Upper lobe of right lung (tissue), 1 donor: ENCODE measurements around the gene MYMX. TPM values are rescaled to one million over a fixed set of nuclear protein-coding genes. Genes with fewer than 3 reads are reported as not detected.

ENCODE experiments used
- ATAC-seq: fragments of 200-7000 bp; cut with Tn5 transposase; one replicate; pipeline ENCODE4 v1.9.1; 2020; ENCODE audit warnings: mild to moderate bottlenecking, moderate library complexity
- DNase-seq: peaks from one replicate; pipeline ENCODE4 v3.0.0-alpha.2; 2020
- H3K27ac ChIP-seq: fragments of 200-600 bp; one replicate; pipeline ENCODE4 v1.8.0; 2022
- H3K27me3 ChIP-seq: fragments of 200-600 bp; one replicate; pipeline ENCODE4 v1.8.0; 2022; ENCODE audit warnings: mild to moderate bottlenecking
- H3K36me3 ChIP-seq: fragments of 200-600 bp; one replicate; pipeline ENCODE4 v1.8.0; 2022
- H3K4me1 ChIP-seq: fragments of 200-600 bp; one replicate; pipeline ENCODE4 v1.8.0; 2022
- H3K4me3 ChIP-seq: fragments of 200-600 bp; one replicate; pipeline ENCODE4 v1.8.0; 2022; ENCODE audit warnings: mild to moderate bottlenecking
- H3K9me3 ChIP-seq: fragments of 200-600 bp; one replicate; pipeline ENCODE4 v1.8.0; 2022
- intact Hi-C: fragments of 100-400 bp; cut with DNase I; formaldehyde crosslinking; loops from one replicate; pipeline ENCODE4 v1.11.0; 2022
- total RNA-seq: library from RNA; stranded (reverse); fragmentation: NEBNext Ultra II Directional; extraction: Animal tissue kit (Norgen Biotek cat#: 25700); gene quantifications from one replicate; pipeline ENCODE4 v1.2.1, GENCODE V29; 2021
- TF ChIP-seq, protein P1 (sequence below): fragments of 200-600 bp; IDR thresholded peaks from one replicate; pipeline ENCODE4 v1.8.0; 2022; ENCODE audit warnings: antibody characterized with exemption
- donor health status: DM: no; HTN: yes; CAD: no; lungs with severe emphysema.

MYMX gene
- total RNA-seq, 1 donor from 2014 or later, result 0.52 TPM

GRCh38 chr6:44267252-44267651, 50.5 kb downstream of the MYMX start:
- intact Hi-C loops, result no loop called here
- no peak for ATAC-seq
- H3K27me3 ChIP-seq, result peaks cover 16% of the 10 kb centered on the region
- TF ChIP-seq, protein P1, sequence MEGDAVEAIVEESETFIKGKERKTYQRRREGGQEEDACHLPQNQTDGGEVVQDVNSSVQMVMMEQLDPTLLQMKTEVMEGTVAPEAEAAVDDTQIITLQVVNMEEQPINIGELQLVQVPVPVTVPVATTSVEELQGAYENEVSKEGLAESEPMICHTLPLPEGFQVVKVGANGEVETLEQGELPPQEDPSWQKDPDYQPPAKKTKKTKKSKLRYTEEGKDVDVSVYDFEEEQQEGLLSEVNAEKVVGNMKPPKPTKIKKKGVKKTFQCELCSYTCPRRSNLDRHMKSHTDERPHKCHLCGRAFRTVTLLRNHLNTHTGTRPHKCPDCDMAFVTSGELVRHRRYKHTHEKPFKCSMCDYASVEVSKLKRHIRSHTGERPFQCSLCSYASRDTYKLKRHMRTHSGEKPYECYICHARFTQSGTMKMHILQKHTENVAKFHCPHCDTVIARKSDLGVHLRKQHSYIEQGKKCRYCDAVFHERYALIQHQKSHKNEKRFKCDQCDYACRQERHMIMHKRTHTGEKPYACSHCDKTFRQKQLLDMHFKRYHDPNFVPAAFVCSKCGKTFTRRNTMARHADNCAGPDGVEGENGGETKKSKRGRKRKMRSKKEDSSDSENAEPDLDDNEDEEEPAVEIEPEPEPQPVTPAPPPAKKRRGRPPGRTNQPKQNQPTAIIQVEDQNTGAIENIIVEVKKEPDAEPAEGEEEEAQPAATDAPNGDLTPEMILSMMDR, result no peak
- H3K4me3 ChIP-seq, result no peak overlapping the region
- no peaks in the 10 kb centered on the region for H3K9me3 ChIP-seq
- H3K27ac ChIP-seq, result no peak overlapping the region
- H3K36me3 ChIP-seq, result no peaks in the 10 kb centered on the region
- H3K4me1 ChIP-seq, result peaks cover 28% of the 10 kb centered on the region
- no peak for DNase-seq

Other genes with a start within 250 kb of the MYMX start
- gene MRPL14, start 89.5 kb upstream of the MYMX start, total RNA-seq, result 94.1 TPM
- 119 TPM for gene TMEM63B, start 89.4 kb upstream of the MYMX start, total RNA-seq
- gene CAPN11, start 58.1 kb upstream of the MYMX start, total RNA-seq, result 1.6 TPM
- gene SLC29A1, start 6.7 kb downstream of the MYMX start, total RNA-seq, result 59.8 TPM
- gene HSP90AB1, start 30.2 kb downstream of the MYMX start, total RNA-seq, result 660 TPM
- 32.3 TPM for gene SLC35B2, start 40.6 kb downstream of the MYMX start, total RNA-seq
- gene NFKBIE, start 48.6 kb downstream of the MYMX start, total RNA-seq, result 7.1 TPM
- not detected for gene TMEM151B, start 53.5 kb downstream of the MYMX start, total RNA-seq
- 11.8 TPM for gene AARS2, start 96.4 kb downstream of the MYMX start, total RNA-seq
- not detected for gene SPATS1, start 125.7 kb downstream of the MYMX start, total RNA-seq
- gene CDC5L, start 170.8 kb downstream of the MYMX start, total RNA-seq, result 17.8 TPM